HUES48 (cell line): ENCODE data around the gene POU6F2.
A peak's percentile ranks its signal among the peaks of the same experiment; 100 is the strongest.

Source experiments
- H3K27ac ChIP-seq: one replicate; pipeline ENCODE4 v1.7.0; 2013; ENCODE audit warnings: low read depth, low read length, inconsistent platforms
- H3K27me3 ChIP-seq: 2 replicates; pipeline ENCODE4 v1.6.1; 2013; ENCODE audit warnings: mild to moderate bottlenecking, low read length; ENCODE audit not compliant: control insufficient read depth, insufficient read depth
- H3K36me3 ChIP-seq: 2 replicates; pipeline ENCODE4 v1.6.1; 2013; ENCODE audit warnings: low read length; ENCODE audit not compliant: control insufficient read depth, insufficient read depth
- H3K4me1 ChIP-seq: 2 replicates; pipeline ENCODE4 v1.6.1; 2013; ENCODE audit warnings: mild to moderate bottlenecking, low read length; ENCODE audit not compliant: control insufficient read depth, insufficient read depth
- H3K4me3 ChIP-seq: 2 replicates; pipeline ENCODE4 v1.5.1; 2013; ENCODE audit warnings: mild to moderate bottlenecking, low read depth, low read length
- H3K9ac ChIP-seq: 2 replicates; pipeline ENCODE4 v1.6.1; 2013; ENCODE audit warnings: mild to moderate bottlenecking, low read depth, low read length, moderate library complexity
- H3K9me3 ChIP-seq: 2 replicates; pipeline ENCODE4 v1.6.1; 2013; ENCODE audit warnings: low read length; ENCODE audit not compliant: control insufficient read depth, insufficient read depth

POU6F2 gene

GRCh38 chr7:39300276-39300675 is 322.6 kb downstream of the POU6F2 start:
- Histone ChIP-seq H3K9ac (no peak overlapping the region), H3K4me3 (no peak overlapping the region), H3K36me3 (no peaks in the 10 kb centered on the region), H3K27ac (no peak overlapping the region), H3K27me3 (no peaks in the 10 kb centered on the region), H3K9me3 (no peaks in the 10 kb centered on the region), H3K4me1 (no peaks in the 10 kb centered on the region)

- no peak overlapping the region for H3K27ac ChIP-seq
- H3K9ac ChIP-seq, result no peak overlapping the region
- no peak overlapping the region for H3K4me3 ChIP-seq
- H3K36me3 ChIP-seq, result no peaks in the 10 kb centered on the region
- H3K27me3 ChIP-seq, result no peaks in the 10 kb centered on the region
- H3K4me1 ChIP-seq, result no peaks in the 10 kb centered on the region
- no peaks in the 10 kb centered on the region for H3K9me3 ChIP-seq
Measured at GRCh38 chr7:39301543-39301942, 323.8 kb downstream of the POU6F2 start.

GRCh38 chr7:39304178-39304577 is 326.5 kb downstream of the POU6F2 start:
- no peak overlapping the region for H3K9ac ChIP-seq
- H3K4me1 ChIP-seq, result no peaks in the 10 kb centered on the region
- H3K4me3 ChIP-seq, result no peak overlapping the region
- no peaks in the 10 kb centered on the region for H3K27me3 ChIP-seq
- H3K9me3 ChIP-seq, result no peaks in the 10 kb centered on the region
- no peak overlapping the region for H3K27ac ChIP-seq
- no peaks in the 10 kb centered on the region for H3K36me3 ChIP-seq

GRCh38 chr7:39304668-39305405 is 327.1 kb downstream of the POU6F2 start:
- no peak overlapping the region for H3K9ac ChIP-seq
- no peaks in the 10 kb centered on the region for H3K27me3 ChIP-seq
- H3K27ac ChIP-seq, result no peak overlapping the region
- H3K4me1 ChIP-seq, result no peaks in the 10 kb centered on the region
- no peaks in the 10 kb centered on the region for H3K9me3 ChIP-seq
- H3K4me3 ChIP-seq, result no peak overlapping the region
- no peaks in the 10 kb centered on the region for H3K36me3 ChIP-seq

GRCh38 chr7:39306016-39306570 is 328.4 kb downstream of the POU6F2 start:
- H3K9me3 ChIP-seq, result no peaks in the 10 kb centered on the region
- no peaks in the 10 kb centered on the region for H3K36me3 ChIP-seq
- no peaks in the 10 kb centered on the region for H3K27me3 ChIP-seq

GRCh38 chr7:39310699-39311098 is 333.0 kb downstream of the POU6F2 start:
- Histone ChIP-seq H3K27me3 (no peaks in the 10 kb centered on the region), H3K9me3 (no peaks in the 10 kb centered on the region), H3K36me3 (no peaks in the 10 kb centered on the region), H3K9ac (0 out of 2 replicates have a peak overlapping the region, but pooled peaks have one; percentile 2), H3K27ac (peak overlapping the region; percentile 21), H3K4me1 (peaks cover 27% of the 10 kb centered on the region), H3K4me3 (no peak overlapping the region)

More at GRCh38 chr7:39306016-39306570, 328.4 kb downstream of the POU6F2 start:
- Histone ChIP-seq H3K9ac (no peak overlapping the region), H3K4me1 (peaks cover 10% of the 10 kb centered on the region), H3K27ac (no peak overlapping the region), H3K4me3 (no peak overlapping the region)

GRCh38 chr7:39312254-39312989 is 334.7 kb downstream of the POU6F2 start:
- Histone ChIP-seq H3K36me3 (no peaks in the 10 kb centered on the region), H3K27me3 (no peaks in the 10 kb centered on the region), H3K4me3 (no peak overlapping the region), H3K9me3 (no peaks in the 10 kb centered on the region), H3K27ac (no peak overlapping the region), H3K4me1 (peaks cover 35% of the 10 kb centered on the region), H3K9ac (no peak overlapping the region)

- no peaks in the 10 kb centered on the region for H3K9me3 ChIP-seq
- no peak overlapping the region for H3K9ac ChIP-seq
- no peak overlapping the region for H3K27ac ChIP-seq
- no peaks in the 10 kb centered on the region for H3K27me3 ChIP-seq
- no peaks in the 10 kb centered on the region for H3K36me3 ChIP-seq
- no peak overlapping the region for H3K4me3 ChIP-seq
- H3K4me1 ChIP-seq, result peaks cover 35% of the 10 kb centered on the region
Measured at GRCh38 chr7:39313376-39313775, 335.7 kb downstream of the POU6F2 start.

- Histone ChIP-seq H3K9ac (no peak overlapping the region), H3K27ac (no peak overlapping the region), H3K36me3 (no peaks in the 10 kb centered on the region), H3K27me3 (no peaks in the 10 kb centered on the region), H3K4me1 (peaks cover 35% of the 10 kb centered on the region), H3K4me3 (no peak overlapping the region), H3K9me3 (no peaks in the 10 kb centered on the region)
Measured at GRCh38 chr7:39313974-39314373, 336.3 kb downstream of the POU6F2 start.

- Histone ChIP-seq H3K27me3 (no peaks in the 10 kb centered on the region), H3K36me3 (no peaks in the 10 kb centered on the region), H3K4me3 (no peak overlapping the region), H3K4me1 (peaks cover 25% of the 10 kb centered on the region), H3K27ac (no peak overlapping the region), H3K9me3 (no peaks in the 10 kb centered on the region), H3K9ac (no peak overlapping the region)
Measured at GRCh38 chr7:39317107-39317506, 339.4 kb downstream of the POU6F2 start.

- peaks cover 25% of the 10 kb centered on the region for H3K4me1 ChIP-seq
- no peaks in the 10 kb centered on the region for H3K36me3 ChIP-seq
- H3K9me3 ChIP-seq, result no peaks in the 10 kb centered on the region
- no peak overlapping the region for H3K9ac ChIP-seq
- H3K4me3 ChIP-seq, result no peak overlapping the region
- H3K27me3 ChIP-seq, result no peaks in the 10 kb centered on the region
- no peak overlapping the region for H3K27ac ChIP-seq
Measured at GRCh38 chr7:39317896-39318295, 340.2 kb downstream of the POU6F2 start.
